Caco-2 (cell line): ENCODE data around the gene SECTM1. TPM values are rescaled to one million over a fixed set of nuclear protein-coding genes. Genes with fewer than 3 reads are reported as not detected.

Source experiments
- BruUV-seq: library from RNA; stranded (reverse); fragments of 400-500 nt; replicated peaks from 2 replicates; lab custom pipeline; 2021; lab: Mats Ljungman, UMichigan
- CTCF ChIA-PET: fragments of 300-600 bp; sonication (Branson Sonifier 250); formaldehyde crosslinking; loops from one replicate; lab custom pipeline; 2022; ENCODE audit warnings: antibody characterized with exemption; lab: Charles Lee
- POLR2A ChIA-PET: fragments of 300-600 bp; sonication (Branson Sonifier 250); formaldehyde crosslinking; loops from one replicate; lab custom pipeline; 2022; ENCODE audit warnings: antibody characterized with exemption; lab: Charles Lee
- DNase-seq, 2 experiments: peaks; one replicate each; pipeline versions ENCODE4 v3.0.0 to v3.0.0-alpha.2; 2020 to 2022
- H3K27me3 ChIP-seq: replicated peaks from 2 replicates; pipeline ENCODE4 v1.6.0; 2011; ENCODE audit warnings: low read length; ENCODE audit not compliant: control insufficient read depth, insufficient read depth
- H3K36me3 ChIP-seq: 2 replicates; pipeline ENCODE4 v1.5.1; 2011; ENCODE audit warnings: low read length; ENCODE audit not compliant: control insufficient read depth, insufficient read depth
- H3K4me1 ChIP-seq: fragments of 250-450 bp; sonication (Bioruptor Pico); 2 replicates; pipeline ENCODE4 v1.5.1; 2020; ENCODE audit warnings: mild to moderate bottlenecking
- H3K4me3 ChIP-seq: 2 replicates; pipeline ENCODE4 v1.5.1; 2011; ENCODE audit warnings: low read depth, mild to moderate bottlenecking, control low read depth, low read length
- H3K9me3 ChIP-seq: fragments of 250-450 bp; sonication (Bioruptor Pico); 2 replicates; pipeline ENCODE4 v1.5.1; 2020; ENCODE audit warnings: mild to moderate bottlenecking, moderate library complexity
- H3K27ac Mint-ChIP-seq: one replicate; pipeline ENCODE4 v1.8.0; 2022; ENCODE audit warnings: mixed read lengths; ENCODE audit not compliant: unreplicated experiment
- H3K27me3 Mint-ChIP-seq: one replicate; pipeline ENCODE4 v1.8.0; 2022; ENCODE audit warnings: mixed read lengths; ENCODE audit not compliant: insufficient read depth, unreplicated experiment
- H3K36me3 Mint-ChIP-seq: one replicate; pipeline ENCODE4 v1.8.0; 2022; ENCODE audit warnings: mild to moderate bottlenecking, mixed read lengths; ENCODE audit not compliant: insufficient read depth, unreplicated experiment
- H3K4me1 Mint-ChIP-seq: one replicate; pipeline ENCODE4 v1.8.0; 2022; ENCODE audit warnings: low read depth, mixed read lengths; ENCODE audit not compliant: unreplicated experiment
- H3K4me3 Mint-ChIP-seq: one replicate; pipeline ENCODE4 v1.8.0; 2022; ENCODE audit warnings: mild to moderate bottlenecking, moderate library complexity, mixed read lengths; ENCODE audit not compliant: unreplicated experiment
- H3K9me3 Mint-ChIP-seq: one replicate; pipeline ENCODE4 v1.8.0; 2022; ENCODE audit warnings: mixed read lengths; ENCODE audit not compliant: unreplicated experiment
- intact Hi-C: fragments of 100-400 bp; cut with micrococcal nuclease; formaldehyde crosslinking; loops from one replicate; pipeline ENCODE4 v1.10.0; 2022; ENCODE audit not compliant: unreplicated experiment
- total RNA-seq: library from RNA; stranded (reverse); gene quantifications from 2 replicates; pipeline ENCODE4 v1.2.3, GENCODE V29; 2022
- TF ChIP-seq, protein P1 (sequence below), 2 experiments: fragments of 200-600 bp in 1 of 2; IDR thresholded peaks; 1 replicate in 1 of 2; 2 replicates in 1 of 2; pipeline versions ENCODE4 v1.5.1 to v1.8.0; 2011 to 2022; ENCODE audit warnings: antibody characterized with exemption in 1 of 2, control low read depth in 1 of 2, inconsistent platforms in 1 of 2, low read depth in 1 of 2, low read length in 1 of 2, mild to moderate bottlenecking in 1 of 2, moderate library complexity in 1 of 2; ENCODE audit not compliant: insufficient read depth in 1 of 2, severe bottlenecking in 1 of 2, unreplicated experiment in 1 of 2

The SECTM1 gene
- total RNA-seq, 1 experiment from 2014 or later = 0.75 TPM

DNA sequence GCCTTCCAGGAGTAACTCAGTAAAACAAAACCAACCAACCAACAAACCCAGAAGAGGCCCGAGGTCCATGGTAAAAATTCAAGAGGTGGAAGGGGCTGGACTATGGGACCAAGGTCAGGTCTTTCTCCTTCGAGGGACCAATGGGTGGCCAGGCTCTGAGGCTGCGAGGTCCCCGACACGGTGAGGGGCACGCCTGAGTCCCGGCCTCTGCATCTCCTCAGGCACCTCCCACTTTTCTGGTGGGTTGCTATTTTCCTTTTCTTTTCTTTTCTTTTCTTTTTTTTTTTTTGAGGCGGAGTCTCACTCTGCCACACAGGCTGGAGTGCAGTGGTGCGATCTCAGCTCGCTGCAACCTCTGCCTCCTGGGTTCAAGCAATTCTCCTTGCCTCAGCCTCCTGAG, 34.1 kb downstream of the SECTM1 start:
- Mint-ChIP-seq H3K36me3 (no peaks in the 10 kb centered on the region), H3K4me3 (no peak overlapping the region), H3K27ac (no peak overlapping the region), H3K4me1 (peaks cover 13% of the 10 kb centered on the region), H3K9me3 (no peaks in the 10 kb centered on the region), H3K27me3 (no peaks in the 10 kb centered on the region)
- Histone ChIP-seq H3K4me1 (peaks cover 43% of the 10 kb centered on the region), H3K36me3 (no peaks in the 10 kb centered on the region), H3K27me3 (no peaks in the 10 kb centered on the region), H3K4me3 (no peak overlapping the region), H3K9me3 (no peaks in the 10 kb centered on the region)
- no peak for DNase-seq
- TF ChIP-seq, protein P1, sequence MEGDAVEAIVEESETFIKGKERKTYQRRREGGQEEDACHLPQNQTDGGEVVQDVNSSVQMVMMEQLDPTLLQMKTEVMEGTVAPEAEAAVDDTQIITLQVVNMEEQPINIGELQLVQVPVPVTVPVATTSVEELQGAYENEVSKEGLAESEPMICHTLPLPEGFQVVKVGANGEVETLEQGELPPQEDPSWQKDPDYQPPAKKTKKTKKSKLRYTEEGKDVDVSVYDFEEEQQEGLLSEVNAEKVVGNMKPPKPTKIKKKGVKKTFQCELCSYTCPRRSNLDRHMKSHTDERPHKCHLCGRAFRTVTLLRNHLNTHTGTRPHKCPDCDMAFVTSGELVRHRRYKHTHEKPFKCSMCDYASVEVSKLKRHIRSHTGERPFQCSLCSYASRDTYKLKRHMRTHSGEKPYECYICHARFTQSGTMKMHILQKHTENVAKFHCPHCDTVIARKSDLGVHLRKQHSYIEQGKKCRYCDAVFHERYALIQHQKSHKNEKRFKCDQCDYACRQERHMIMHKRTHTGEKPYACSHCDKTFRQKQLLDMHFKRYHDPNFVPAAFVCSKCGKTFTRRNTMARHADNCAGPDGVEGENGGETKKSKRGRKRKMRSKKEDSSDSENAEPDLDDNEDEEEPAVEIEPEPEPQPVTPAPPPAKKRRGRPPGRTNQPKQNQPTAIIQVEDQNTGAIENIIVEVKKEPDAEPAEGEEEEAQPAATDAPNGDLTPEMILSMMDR (IDR thresholded peaks at IDR 0.05; ENCODE audit: insufficient read depth in 1 of 2, low read depth in 1 of 2, low read length in 1 of 2, severe bottlenecking in 1 of 2, unreplicated experiment in 1 of 2) = no peak
- no TSS peak for BruUV-seq
- intact Hi-C loops = no loop called here
- ChIA-PET POLR2A (no interaction called here), CTCF (interaction anchor here (1.0 kb wide), 1 partner anchor 8 kb away, joined by 3 read pairs; no protein-coding TSS in a partner anchor)

DNA sequence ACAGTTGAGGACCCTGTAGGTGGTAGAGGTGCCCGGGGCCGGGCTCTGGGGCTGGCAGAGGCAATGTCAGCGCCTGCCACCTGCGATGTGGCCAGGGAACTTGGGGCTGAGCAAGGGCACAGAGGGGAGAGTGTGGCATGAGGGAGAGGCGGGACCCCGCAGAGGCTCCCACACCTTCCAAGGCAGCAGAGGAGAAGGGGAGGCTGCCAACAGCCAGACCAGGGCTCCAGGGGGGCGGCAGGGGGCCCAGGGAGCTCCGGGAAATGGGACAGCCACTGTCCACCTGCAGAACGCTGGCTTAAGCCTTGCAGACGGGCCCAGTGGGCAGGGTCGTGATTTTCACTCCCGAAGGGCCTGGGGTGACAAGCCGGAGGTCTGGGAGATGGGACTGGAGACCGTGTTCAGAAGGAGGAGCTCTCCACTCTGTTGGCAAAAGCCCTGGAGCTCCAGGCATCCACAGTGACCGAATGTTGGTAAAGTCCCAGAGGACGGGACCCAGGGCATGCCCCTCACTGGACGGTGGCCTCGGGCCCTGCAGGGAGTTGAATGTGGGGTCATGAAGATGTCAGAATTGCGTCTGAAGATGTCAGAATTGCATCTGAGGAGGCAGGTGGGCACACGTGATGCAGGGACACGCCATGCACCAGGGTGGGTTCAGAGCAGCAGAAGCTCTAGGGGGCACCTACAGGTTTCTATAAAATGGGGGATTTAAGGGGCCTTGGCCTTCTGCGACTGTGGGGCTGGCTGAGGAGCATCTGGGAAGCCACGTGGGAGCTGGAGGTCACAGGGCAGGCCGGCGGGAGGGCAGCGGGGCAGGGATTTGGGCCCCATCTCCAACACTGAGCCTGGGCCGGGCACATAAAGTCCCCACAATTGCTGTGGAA, 34.8 kb downstream of the SECTM1 start:
- ChIA-PET CTCF (no interaction called here), POLR2A (interaction anchor here (0.6 kb wide), 1 partner anchor 768 kb away, joined by 4 read pairs; no protein-coding TSS in a partner anchor)
- H3K36me3 Mint-ChIP-seq = no peaks in the 10 kb centered on the region
- H3K9me3 ChIP-seq = no peaks in the 10 kb centered on the region
- H3K9me3 Mint-ChIP-seq = no peaks in the 10 kb centered on the region
- H3K4me3 ChIP-seq = no peak overlapping the region
- H3K4me1 Mint-ChIP-seq = peaks cover 16% of the 10 kb centered on the region
- no peak overlapping the region for H3K27ac Mint-ChIP-seq
- peaks cover 44% of the 10 kb centered on the region for H3K4me1 ChIP-seq
- no TSS peak for BruUV-seq
- no peaks in the 10 kb centered on the region for H3K27me3 ChIP-seq
- no peaks in the 10 kb centered on the region for H3K36me3 ChIP-seq
- intact Hi-C loops = no loop called here
- H3K4me3 Mint-ChIP-seq = no peak overlapping the region
- no peak for DNase-seq
- no peaks in the 10 kb centered on the region for H3K27me3 Mint-ChIP-seq
- TF ChIP-seq, protein P1 (IDR thresholded peaks at IDR 0.05; ENCODE audit: insufficient read depth in 1 of 2, low read depth in 1 of 2, low read length in 1 of 2, severe bottlenecking in 1 of 2, unreplicated experiment in 1 of 2) = no peak

DNA sequence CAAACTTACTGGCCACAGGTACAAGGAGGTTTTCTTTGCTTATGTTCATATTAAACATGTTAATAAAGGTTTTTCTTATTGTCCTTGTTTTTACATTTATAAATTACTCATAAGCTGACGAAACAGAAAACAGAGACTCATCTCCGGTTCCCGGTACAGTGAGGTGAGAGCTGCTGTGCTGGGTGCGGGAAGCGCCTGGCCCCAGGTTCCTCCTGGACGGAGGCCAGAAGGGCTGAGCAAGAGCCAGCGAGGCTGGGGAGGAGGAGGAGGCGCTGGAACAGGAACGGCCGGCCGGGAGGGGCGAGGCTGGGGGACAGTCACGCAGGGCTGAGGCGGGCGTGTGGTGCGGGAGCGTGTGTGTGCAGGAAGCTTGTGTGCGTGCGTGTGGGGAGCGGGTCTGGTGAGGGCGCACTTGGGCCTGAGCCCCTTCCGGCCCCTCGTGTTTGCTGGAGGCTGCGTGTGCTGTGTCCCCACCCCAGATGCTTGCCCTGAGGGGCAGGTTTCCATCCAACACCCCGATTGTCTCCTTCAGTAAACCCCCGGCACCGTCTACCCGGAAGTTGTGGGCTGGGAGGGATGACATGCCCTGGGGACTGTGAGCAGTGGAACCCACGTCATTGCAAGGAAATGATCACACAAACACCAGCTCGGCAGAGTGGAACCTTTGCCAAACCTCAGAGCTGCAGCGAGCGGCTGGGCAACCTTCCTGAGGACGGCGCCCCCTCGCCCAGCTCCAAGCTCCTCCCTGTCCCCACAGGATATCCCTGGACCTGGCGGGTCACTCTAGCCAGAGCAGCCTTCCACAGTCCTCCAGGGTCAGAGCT, 35.6 kb downstream of the SECTM1 start:
- Mint-ChIP-seq H3K27me3 (no peaks in the 10 kb centered on the region), H3K36me3 (peaks cover 1% of the 10 kb centered on the region), H3K27ac (no peak overlapping the region), H3K9me3 (no peaks in the 10 kb centered on the region), H3K4me3 (no peak overlapping the region), H3K4me1 (peaks cover 16% of the 10 kb centered on the region)
- Histone ChIP-seq H3K4me1 (peaks cover 39% of the 10 kb centered on the region), H3K9me3 (no peaks in the 10 kb centered on the region), H3K36me3 (no peaks in the 10 kb centered on the region), H3K27me3 (no peaks in the 10 kb centered on the region), H3K4me3 (no peak overlapping the region)
- POLR2A ChIA-PET = interaction anchor here (0.6 kb wide), 1 partner anchor 767 kb away, joined by 4 read pairs; no protein-coding TSS in a partner anchor
- DNase-seq = no peak
- intact Hi-C loops = no loop called here
- CTCF ChIA-PET = no interaction called here
- TF ChIP-seq, protein P1 (IDR thresholded peaks at IDR 0.05; ENCODE audit: insufficient read depth in 1 of 2, low read depth in 1 of 2, low read length in 1 of 2, severe bottlenecking in 1 of 2, unreplicated experiment in 1 of 2) = no peak
- no TSS peak for BruUV-seq
